HCT116 (cell line): ENCODE results near the gene ZNF804A. TPM values are rescaled to one million over a fixed set of nuclear protein-coding genes. Genes with fewer than 3 reads are reported as not detected.

Experiments
- ATAC-seq: fragments of 200-7000 bp; cut with Tn5 transposase; 2 replicates; pipeline ENCODE4 v1.9.1; 2020; ENCODE audit warnings: mild to moderate bottlenecking, moderate library complexity
- BruUV-seq: library from RNA; stranded (reverse); fragments of 400-500 nt; replicated peaks from 2 replicates; lab custom pipeline; 2021; lab: Mats Ljungman, UMichigan
- CTCF ChIA-PET: fragments of 300-600 bp; sonication (Branson Sonifier 250); formaldehyde crosslinking; loops from one replicate; lab custom pipeline; 2021; ENCODE audit warnings: antibody characterized with exemption; lab: Charles Lee
- POLR2A ChIA-PET: fragments of 300-600, 350-600 bp; sonication (Branson Sonifier 250); formaldehyde crosslinking; loops from one replicate; lab custom pipeline; 2021; ENCODE audit warnings: antibody characterized with exemption; lab: Charles Lee
- RAD21 ChIA-PET, 2 experiments: fragments of 300-600 bp; sonication (Branson Sonifier 250); formaldehyde crosslinking; loops; one replicate each; lab custom pipeline; 2023; ENCODE audit warnings: low total read pairs in 2 of 2; ENCODE audit not compliant: uncharacterized antibody in 2 of 2, unreplicated experiment in 2 of 2, low non-redundant PET in 1 of 2; lab: Charles Lee
- DNase-seq: peaks from one replicate; pipeline ENCODE4 v3.0.0-alpha.2; 2010; ENCODE audit warnings: low read depth, low spot score
- H2AFZ ChIP-seq: fragments of 200-600 bp; shearing (Covaris generic), sonication (generic); 2 replicates; pipeline ENCODE4 v1.6.1; 2017; ENCODE audit warnings: low read depth, mixed run types, mixed read lengths, antibody characterized with exemption, low read length; ENCODE audit not compliant: poor library complexity, severe bottlenecking
- H3K27ac ChIP-seq: 2 replicates; pipeline ENCODE4 v1.5.1; 2012; ENCODE audit warnings: low read depth, low read length
- H3K27me3 ChIP-seq: fragments of 200-600 bp; sonication (generic); 2 replicates; pipeline ENCODE4 v1.6.1; 2016; ENCODE audit warnings: mixed run types, low read length, mixed read lengths; ENCODE audit not compliant: insufficient read depth
- H3K36me3 ChIP-seq, 2 experiments: fragments of 200-500 bp in 1 of 2; fragments of 200-600 bp in 1 of 2; sonication (Bioruptor generic) in 1 of 2; sonication (generic) in 1 of 2; 2 replicates each; pipeline versions ENCODE4 v1.5.1 to v1.6.1; 2014 to 2016; ENCODE audit warnings: low read length in 2 of 2, inconsistent platforms in 1 of 2, mixed read lengths in 1 of 2, mixed run types in 1 of 2; ENCODE audit not compliant: insufficient read depth in 2 of 2, control insufficient read depth in 1 of 2
- H3K4me1 ChIP-seq, 2 experiments: fragments of 200-600 bp in 1 of 2; sonication (generic) in 1 of 2; 2 replicates each; pipeline versions ENCODE4 v1.5.1 to v1.6.1; 2012 to 2017; ENCODE audit warnings: low read length in 2 of 2, inconsistent platforms in 1 of 2, mild to moderate bottlenecking in 1 of 2, mixed read lengths in 1 of 2, mixed run types in 1 of 2, moderate library complexity in 1 of 2; ENCODE audit not compliant: insufficient read depth in 2 of 2, control insufficient read depth in 1 of 2
- H3K4me2 ChIP-seq: fragments of 200-600 bp; sonication (generic); 2 replicates; pipeline ENCODE4 v1.6.1; 2017; ENCODE audit warnings: mixed run types, low read length, mixed read lengths
- H3K4me3 ChIP-seq, 2 experiments: fragments of 200-600 bp in 1 of 2; sonication (generic) in 1 of 2; replicated peaks in 1 of 2; 2 replicates each; pipeline ENCODE4 v1.5.1; 2011 to 2016; ENCODE audit warnings: low read length in 2 of 2, control low read depth in 1 of 2, low read depth in 1 of 2, mild to moderate bottlenecking in 1 of 2, mixed read lengths in 1 of 2, mixed run types in 1 of 2
- H3K79me2 ChIP-seq: fragments of 200-600 bp; sonication (generic); 2 replicates; pipeline ENCODE4 v1.6.1; 2017; ENCODE audit warnings: mild to moderate bottlenecking, mixed run types, low read length, moderate library complexity, mixed read lengths; ENCODE audit not compliant: insufficient read depth
- H3K9ac ChIP-seq: fragments of 200-600 bp; sonication (generic); 2 replicates; pipeline ENCODE4 v1.6.1; 2016; ENCODE audit warnings: low read length, mixed read lengths
- H3K9me2 ChIP-seq: fragments of 200-600 bp; sonication (generic), shearing (Covaris generic); 2 replicates; pipeline ENCODE4 v1.6.1; 2017; ENCODE audit warnings: mixed run types, mild to moderate bottlenecking, moderate library complexity; ENCODE audit not compliant: insufficient read depth
- H3K9me3 ChIP-seq, 2 experiments: fragments of 200-500 bp in 1 of 2; fragments of 200-600 bp in 1 of 2; sonication (Bioruptor generic) in 1 of 2; sonication (generic) in 1 of 2; 2 replicates each; pipeline ENCODE4 v1.6.1; 2014 to 2017; ENCODE audit warnings: low read length in 2 of 2, mixed read lengths in 2 of 2, inconsistent platforms in 1 of 2, low read depth in 1 of 2, mild to moderate bottlenecking in 1 of 2, mixed run types in 1 of 2, moderate library complexity in 1 of 2; ENCODE audit not compliant: control insufficient read depth in 1 of 2, insufficient read depth in 1 of 2
- H4K20me1 ChIP-seq: fragments of 200-600 bp; sonication (generic), shearing (Covaris generic); 2 replicates; pipeline ENCODE4 v1.6.1; 2017; ENCODE audit warnings: mixed run types, mild to moderate bottlenecking, moderate library complexity; ENCODE audit not compliant: insufficient read depth
- ELF1 ChIP-seq: IDR thresholded peaks from 2 replicates; pipeline ENCODE4 v1.6.1; 2012; ENCODE audit warnings: low read depth, borderline replicate concordance
- EZH2 ChIP-seq: fragments of 200-600 bp; sonication (generic); IDR thresholded peaks from 2 replicates; pipeline ENCODE4 v1.6.1; 2017; ENCODE audit warnings: antibody characterized with exemption, mixed run types
- EZH2phosphoT487 ChIP-seq: fragments of 200-600 bp; IDR thresholded peaks from 2 replicates; pipeline ENCODE4 v1.6.1; 2018; ENCODE audit warnings: antibody characterized with exemption, borderline replicate concordance
- FOSL1 ChIP-seq: IDR thresholded peaks from 2 replicates; pipeline ENCODE4 v1.6.1; 2012; ENCODE audit warnings: low read depth
- JUND ChIP-seq: IDR thresholded peaks from 2 replicates; pipeline ENCODE4 v1.6.1; 2012
- POLR2AphosphoS5 ChIP-seq: IDR thresholded peaks from 2 replicates; pipeline ENCODE4 v1.6.1; 2011; ENCODE audit warnings: mild to moderate bottlenecking, low read depth, low read length, moderate library complexity
- RAD21 ChIP-seq: IDR thresholded peaks from 2 replicates; pipeline ENCODE4 v1.6.1; 2012; ENCODE audit warnings: low read depth, mild to moderate bottlenecking
- SP1 ChIP-seq: IDR thresholded peaks from 2 replicates; pipeline ENCODE4 v1.6.1; 2012; ENCODE audit warnings: low read depth
- SRF ChIP-seq: IDR thresholded peaks from 2 replicates; pipeline ENCODE4 v1.6.1; 2012; ENCODE audit warnings: low read depth
- TCF7L2 ChIP-seq: IDR thresholded peaks from 2 replicates; pipeline ENCODE4 v1.7.0; 2011; ENCODE audit warnings: borderline replicate concordance, inconsistent platforms; ENCODE audit not compliant: insufficient read depth, insufficient read length; ENCODE audit errors: extremely low read depth
- ZFX ChIP-seq: fragments of 450-650 bp; IDR thresholded peaks from 2 replicates; pipeline ENCODE4 v1.6.1; 2017
- intact Hi-C: fragments of 100-400 bp; cut with micrococcal nuclease; formaldehyde crosslinking; loops from 2 replicates; pipeline ENCODE4 v1.10.0; 2022
- total RNA-seq: library from RNA; stranded (reverse); gene quantifications from one replicate; pipeline ENCODE4 v1.2.1, GENCODE V29; 2021; ENCODE audit not compliant: unreplicated experiment
- TF ChIP-seq, protein P1 (sequence below): IDR thresholded peaks from 2 replicates; pipeline ENCODE4 v1.6.1; 2011; ENCODE audit warnings: mild to moderate bottlenecking, low read length, moderate library complexity; ENCODE audit not compliant: insufficient replicate concordance; ENCODE audit errors: extremely low read depth
- TF ChIP-seq, protein P2 (sequence below), 3 experiments: fragments of 200-600 bp in 1 of 3; sonication (generic) in 1 of 3; IDR thresholded peaks in 2 of 3; conservative IDR thresholded peaks in 1 of 3; 2 replicates each; pipeline ENCODE4 v1.5.1; 2012 to 2017; ENCODE audit warnings: low read depth in 2 of 3, low read length in 2 of 3, antibody characterized with exemption in 1 of 3, borderline replicate concordance in 1 of 3, control low read depth in 1 of 3, mild to moderate bottlenecking in 1 of 3, mixed read lengths in 1 of 3, mixed run types in 1 of 3, moderate library complexity in 1 of 3; ENCODE audit not compliant: insufficient read depth in 1 of 3
- TF ChIP-seq, protein P3 (sequence below): IDR thresholded peaks from 2 replicates; pipeline ENCODE4 v1.6.1; 2012

ZNF804A gene
- total RNA-seq, 1 experiment from 2014 or later: 0.61 TPM

DNA sequence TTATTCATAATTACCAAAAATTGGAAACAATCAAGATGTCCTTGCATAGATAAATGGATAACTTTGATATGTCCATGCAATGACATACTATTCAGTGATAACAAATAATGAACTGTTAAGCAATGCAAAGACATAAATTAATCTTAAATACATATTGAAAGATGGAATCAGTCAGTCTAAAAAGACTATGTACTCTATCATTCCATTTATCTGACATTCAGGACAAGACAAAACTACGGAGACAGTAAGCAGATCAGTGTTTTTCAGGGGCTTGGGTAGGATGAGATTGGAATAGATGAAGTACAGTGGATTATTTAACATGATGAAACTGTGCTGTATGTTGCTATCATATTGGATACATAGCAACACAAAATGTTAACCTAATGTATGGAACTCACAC is 21.3 kb upstream of the ZNF804A start:
- DNase-seq: no peak
- Histone ChIP-seq H3K4me2 (no peak overlapping the region), H2AFZ (no peak overlapping the region), H3K4me1 (no peaks in the 10 kb centered on the region), H3K9me2 (no peaks in the 10 kb centered on the region), H3K27me3 (no peaks in the 10 kb centered on the region), H3K9ac (no peak overlapping the region), H4K20me1 (no peaks in the 10 kb centered on the region), H3K9me3 (no peaks in the 10 kb centered on the region), H3K79me2 (no peaks in the 10 kb centered on the region), H3K4me3 (no peak overlapping the region), H3K27ac (no peak overlapping the region), H3K36me3 (no peaks in the 10 kb centered on the region)
- intact Hi-C loops: no loop called here
- ChIA-PET CTCF (no interaction called here), POLR2A (no interaction called here), RAD21 (no interaction called here)
- no peak for ATAC-seq
- no TSS peak for BruUV-seq
- TF ChIP-seq, protein P1, sequence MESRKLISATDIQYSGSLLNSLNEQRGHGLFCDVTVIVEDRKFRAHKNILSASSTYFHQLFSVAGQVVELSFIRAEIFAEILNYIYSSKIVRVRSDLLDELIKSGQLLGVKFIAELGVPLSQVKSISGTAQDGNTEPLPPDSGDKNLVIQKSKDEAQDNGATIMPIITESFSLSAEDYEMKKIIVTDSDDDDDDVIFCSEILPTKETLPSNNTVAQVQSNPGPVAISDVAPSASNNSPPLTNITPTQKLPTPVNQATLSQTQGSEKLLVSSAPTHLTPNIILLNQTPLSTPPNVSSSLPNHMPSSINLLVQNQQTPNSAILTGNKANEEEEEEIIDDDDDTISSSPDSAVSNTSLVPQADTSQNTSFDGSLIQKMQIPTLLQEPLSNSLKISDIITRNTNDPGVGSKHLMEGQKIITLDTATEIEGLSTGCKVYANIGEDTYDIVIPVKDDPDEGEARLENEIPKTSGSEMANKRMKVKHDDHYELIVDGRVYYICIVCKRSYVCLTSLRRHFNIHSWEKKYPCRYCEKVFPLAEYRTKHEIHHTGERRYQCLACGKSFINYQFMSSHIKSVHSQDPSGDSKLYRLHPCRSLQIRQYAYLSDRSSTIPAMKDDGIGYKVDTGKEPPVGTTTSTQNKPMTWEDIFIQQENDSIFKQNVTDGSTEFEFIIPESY: no peak

DNA sequence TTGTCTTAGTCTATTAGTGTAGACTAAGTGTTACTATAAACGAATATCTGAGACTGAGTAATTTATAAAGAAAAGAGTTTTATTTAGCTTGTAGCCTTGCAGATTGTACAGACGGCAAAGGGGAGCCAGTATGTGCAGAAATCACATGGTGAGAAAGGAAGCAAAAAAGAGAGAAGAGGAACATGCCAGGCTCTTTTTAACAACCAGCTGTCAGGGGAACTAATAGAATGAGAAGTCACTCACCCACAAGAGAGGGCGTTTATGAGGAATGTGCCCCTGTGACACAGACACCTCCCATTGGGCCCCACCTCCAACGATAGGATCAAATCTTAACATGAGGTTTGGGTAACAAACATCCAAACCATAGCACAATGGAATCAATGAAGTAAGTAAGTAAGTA is 20.6 kb upstream of the ZNF804A start:
- no peak overlapping the region for H3K4me2 ChIP-seq
- ChIA-PET RAD21 (no interaction called here), POLR2A (no interaction called here)
- H3K36me3 ChIP-seq: no peaks in the 10 kb centered on the region
- no peaks in the 10 kb centered on the region for H4K20me1 ChIP-seq
- no peak overlapping the region for H3K27ac ChIP-seq
- H3K9me2 ChIP-seq: no peaks in the 10 kb centered on the region
- H3K9ac ChIP-seq: no peak overlapping the region
- H3K9me3 ChIP-seq: no peaks in the 10 kb centered on the region
- no peaks in the 10 kb centered on the region for H3K79me2 ChIP-seq
- no TSS peak for BruUV-seq
- intact Hi-C loops: no loop called here
- ATAC-seq: no peak
- H3K4me1 ChIP-seq: no peaks in the 10 kb centered on the region
- no peaks in the 10 kb centered on the region for H3K27me3 ChIP-seq
- H3K4me3 ChIP-seq: no peak overlapping the region
- TF ChIP-seq, protein P2, sequence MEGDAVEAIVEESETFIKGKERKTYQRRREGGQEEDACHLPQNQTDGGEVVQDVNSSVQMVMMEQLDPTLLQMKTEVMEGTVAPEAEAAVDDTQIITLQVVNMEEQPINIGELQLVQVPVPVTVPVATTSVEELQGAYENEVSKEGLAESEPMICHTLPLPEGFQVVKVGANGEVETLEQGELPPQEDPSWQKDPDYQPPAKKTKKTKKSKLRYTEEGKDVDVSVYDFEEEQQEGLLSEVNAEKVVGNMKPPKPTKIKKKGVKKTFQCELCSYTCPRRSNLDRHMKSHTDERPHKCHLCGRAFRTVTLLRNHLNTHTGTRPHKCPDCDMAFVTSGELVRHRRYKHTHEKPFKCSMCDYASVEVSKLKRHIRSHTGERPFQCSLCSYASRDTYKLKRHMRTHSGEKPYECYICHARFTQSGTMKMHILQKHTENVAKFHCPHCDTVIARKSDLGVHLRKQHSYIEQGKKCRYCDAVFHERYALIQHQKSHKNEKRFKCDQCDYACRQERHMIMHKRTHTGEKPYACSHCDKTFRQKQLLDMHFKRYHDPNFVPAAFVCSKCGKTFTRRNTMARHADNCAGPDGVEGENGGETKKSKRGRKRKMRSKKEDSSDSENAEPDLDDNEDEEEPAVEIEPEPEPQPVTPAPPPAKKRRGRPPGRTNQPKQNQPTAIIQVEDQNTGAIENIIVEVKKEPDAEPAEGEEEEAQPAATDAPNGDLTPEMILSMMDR (IDR thresholded peaks at IDR 0.05 in 2 of 3, conservative IDR thresholded peaks at IDR 0.05 in 1 of 3; ENCODE audit: borderline replicate concordance in 1 of 3, insufficient read depth in 1 of 3, low read depth in 2 of 3, low read length in 2 of 3): no peak
- no peak for TF ChIP-seq SP1
- TF ChIP-seq, protein P3, sequence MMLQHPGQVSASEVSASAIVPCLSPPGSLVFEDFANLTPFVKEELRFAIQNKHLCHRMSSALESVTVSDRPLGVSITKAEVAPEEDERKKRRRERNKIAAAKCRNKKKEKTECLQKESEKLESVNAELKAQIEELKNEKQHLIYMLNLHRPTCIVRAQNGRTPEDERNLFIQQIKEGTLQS: no peak
- TF ChIP-seq TCF7L2: no peak
- TF ChIP-seq, protein P1: no peak
- no peak for TF ChIP-seq SRF
- no peak for TF ChIP-seq ELF1
- no peak for TF ChIP-seq EZH2
- no peak for TF ChIP-seq RAD21
- no peak for TF ChIP-seq POLR2AphosphoS5
- no peak for TF ChIP-seq EZH2phosphoT487
- TF ChIP-seq JUND: no peak
- no peak for TF ChIP-seq ZFX
- TF ChIP-seq FOSL1: no peak
- TF ChIP-seq, all 23 proteins: peak for 0
- no peak for DNase-seq
- CTCF ChIA-PET: no interaction called here
- no peak overlapping the region for H2AFZ ChIP-seq
